B cell (primary cell): ENCODE results near the gene LRTM2. TPM values are rescaled to one million over a fixed set of nuclear protein-coding genes. Genes with fewer than 3 reads are reported as not detected.
A peak's percentile ranks its signal among the peaks of the same experiment; 100 is the strongest.

Source experiments
- ATAC-seq: fragments of 200-7000 bp; cut with Tn5 transposase; one replicate; pipeline ENCODE4 v1.10.0; 2021; ENCODE audit warnings: low read depth, mild to moderate bottlenecking, moderate number of reproducible peaks, moderate library complexity
- CTCF ChIA-PET: fragments of 350-600 bp; sonication (Branson Sonifier 250); formaldehyde crosslinking; loops from one replicate; lab custom pipeline; 2021; ENCODE audit warnings: antibody characterized with exemption, inconsistent platforms; lab: Charles Lee
- POLR2A ChIA-PET: fragments of 350-600 bp; sonication (Branson Sonifier 250); formaldehyde crosslinking; loops from one replicate; lab custom pipeline; 2021; ENCODE audit warnings: antibody characterized with exemption; lab: Charles Lee
- DNase-seq: peaks from one replicate; pipeline ENCODE4 v3.0.0; 2013
- H2AFZ ChIP-seq: 2 replicates; pipeline ENCODE4 v1.6.1; 2012; ENCODE audit warnings: mild to moderate bottlenecking, low read depth, low read length; ENCODE audit not compliant: insufficient read depth, poor library complexity, severe bottlenecking
- H3K27ac ChIP-seq, 2 donors: 1 replicate in 1 of 2; 2 replicates in 1 of 2; pipeline ENCODE4 v1.5.1; 2012 to 2013; ENCODE audit warnings: low read length in 2 of 2, mild to moderate bottlenecking in 2 of 2, moderate library complexity in 1 of 2
- H3K27me3 ChIP-seq, 4 experiments: fragments of 200-600 bp in 1 of 4; sonication (generic) in 1 of 4; replicated peaks in 1 of 4; 1 replicate in 2 of 4; 2 replicates in 2 of 4; pipeline versions ENCODE4 v1.6.1 to v1.7.0; 2013 to 2016; ENCODE audit warnings: low read length in 3 of 4, mild to moderate bottlenecking in 2 of 4, mixed read lengths in 1 of 4, moderate library complexity in 1 of 4; ENCODE audit not compliant: insufficient read depth in 4 of 4, control insufficient read depth in 3 of 4; ENCODE audit errors: control extremely low read depth in 1 of 4
- H3K36me3 ChIP-seq, 2 experiments: replicated peaks in 1 of 2; 1 replicate in 1 of 2; 2 replicates in 1 of 2; pipeline versions ENCODE4 v1.6.1 to v1.7.1; 2013; ENCODE audit warnings: low read length in 1 of 2; ENCODE audit not compliant: insufficient read depth in 2 of 2, control insufficient read depth in 1 of 2; ENCODE audit errors: control extremely low read depth in 1 of 2, extremely low read depth in 1 of 2
- H3K4me1 ChIP-seq, 2 donors: fragments of 200-600 bp in 1 of 2; sonication (generic) in 1 of 2; 1 replicate in 1 of 2; 2 replicates in 1 of 2; pipeline versions ENCODE4 v1.5.1 to v1.6.1; 2013 to 2017; ENCODE audit warnings: low read length in 2 of 2; ENCODE audit not compliant: control insufficient read depth in 2 of 2, insufficient read depth in 2 of 2
- H3K4me2 ChIP-seq: replicated peaks from 2 replicates; pipeline ENCODE3; 2012; ENCODE audit warnings: mild to moderate bottlenecking, low read depth, low read length; ENCODE audit not compliant: poor library complexity, severe bottlenecking
- H3K4me3 ChIP-seq, 5 experiments: fragments of 200-600 bp in 1 of 5; sonication (generic) in 1 of 5; 1 replicate in 3 of 5; 2 replicates in 2 of 5; pipeline versions ENCODE4 v1.5.1 to v1.7.0; 2011 to 2016; ENCODE audit warnings: low read length in 4 of 5, mild to moderate bottlenecking in 4 of 5, low read depth in 2 of 5, control low read depth in 1 of 5, moderate library complexity in 1 of 5; ENCODE audit not compliant: insufficient read depth in 1 of 5; ENCODE audit errors: control extremely low read depth in 1 of 5, extremely low read depth in 1 of 5
- H3K79me2 ChIP-seq: fragments of 200-600 bp; sonication (generic); one replicate; pipeline ENCODE4 v1.6.0; 2016; ENCODE audit warnings: low read length; ENCODE audit not compliant: control insufficient read depth, insufficient read depth
- H3K9ac ChIP-seq: fragments of 200-600 bp; sonication (generic); 2 replicates; pipeline ENCODE4 v1.6.1; 2017; ENCODE audit warnings: mild to moderate bottlenecking, low read length, moderate library complexity
- H3K9me3 ChIP-seq, 3 donors: one replicate each; pipeline versions ENCODE4 v1.6.1 to v1.7.1; 2013; ENCODE audit warnings: low read length in 2 of 3; ENCODE audit not compliant: control insufficient read depth in 2 of 3, insufficient read depth in 1 of 3; ENCODE audit errors: control extremely low read depth in 1 of 3
- H4K20me1 ChIP-seq: 2 replicates; pipeline ENCODE4 v1.6.0; 2012; ENCODE audit warnings: mild to moderate bottlenecking, low read length; ENCODE audit not compliant: insufficient read depth, control insufficient read depth, poor library complexity, severe bottlenecking
- H3K27ac Mint-ChIP-seq: one replicate; pipeline ENCODE4 v1.8.0; 2021; ENCODE audit warnings: mixed read lengths
- H3K27me3 Mint-ChIP-seq: one replicate; pipeline ENCODE4 v1.8.0; 2021; ENCODE audit warnings: mixed read lengths
- H3K4me1 Mint-ChIP-seq: one replicate; pipeline ENCODE4 v1.8.0; 2021; ENCODE audit warnings: mixed read lengths
- H3K4me3 Mint-ChIP-seq: one replicate; pipeline ENCODE4 v1.8.0; 2021; ENCODE audit warnings: mixed read lengths
- H3K9me3 Mint-ChIP-seq: one replicate; pipeline ENCODE4 v1.8.0; 2022; ENCODE audit warnings: mixed read lengths; ENCODE audit not compliant: insufficient read depth
- CTCF ChIP-seq: fragments of 200-600 bp; IDR thresholded peaks from one replicate; pipeline ENCODE4 v1.8.0; 2022; ENCODE audit warnings: antibody characterized with exemption, mild to moderate bottlenecking
- EZH2 ChIP-seq: IDR thresholded peaks from 2 replicates; pipeline ENCODE4 v1.6.1; 2012; ENCODE audit warnings: borderline replicate concordance, low read depth, mild to moderate bottlenecking, moderate library complexity, low read length; ENCODE audit not compliant: insufficient read depth, poor library complexity, severe bottlenecking
- WGBS: methylation state at CpG from one replicate; pipeline ENCODE4 v1.1.5; 2013; ENCODE audit warnings: missing lambda C conversion rate; ENCODE audit not compliant: insufficient coverage; 5-methylcytosine and 5-hydroxymethylcytosine counted together
- intact Hi-C: fragments of 100-400 bp; cut with micrococcal nuclease; formaldehyde crosslinking; loops from one replicate; pipeline ENCODE4 v1.10.0; 2022
- polyA plus RNA-seq: library from polyadenylated mRNA; depleted of rRNA; stranded (reverse); fragments of >200 nt; gene quantifications from 2 replicates; pipeline ENCODE4 v1.2.3, GENCODE V29; 2012
- total RNA-seq, 2 donors: library from RNA; stranded (reverse); fragments of 120-200 nt in 1 of 2; gene quantifications; 1 replicate in 1 of 2; 2 replicates in 1 of 2; pipeline versions ENCODE4 v1.2.3 to v1.2.4, GENCODE V29; 2013 to 2022

LRTM2 gene
- total and polyA plus RNA-seq, 2 donors (not counting 1 experiment from before 2014, with no cell fraction given) = not detected

GRCh38 chr12:1811948-1812291, 8.4 kb upstream of the LRTM2 start:
- no peak for DNase-seq
- Histone ChIP-seq H3K4me1 (no peaks in the 10 kb centered on the region), H3K9me3 (peaks cover 0 to 3% (median 0%) of the 10 kb centered on the region in 3 donors), H3K27me3 (no peaks in the 10 kb centered on the region), H3K9ac (no peak overlapping the region), H3K36me3 (no peaks in the 10 kb centered on the region), H3K27ac (no peak overlapping the region), H3K79me2 (no peaks in the 10 kb centered on the region), H4K20me1 (no peaks in the 10 kb centered on the region), H3K4me3 (no peak overlapping the region), H2AFZ (no peak overlapping the region), H3K4me2 (no peak overlapping the region)
- POLR2A ChIA-PET = no interaction called here
- no peak for ATAC-seq
- intact Hi-C loops = no loop called here
- H3K4me3 Mint-ChIP-seq = no peak overlapping the region
- no peaks in the 10 kb centered on the region for H3K9me3 Mint-ChIP-seq
- H3K4me1 Mint-ChIP-seq = peaks cover 3% of the 10 kb centered on the region
- WGBS = 92% methylated on average over 5 of the region's 6 CpGs
- no peak for TF ChIP-seq CTCF
- no peak for TF ChIP-seq EZH2
- peaks cover 17% of the 10 kb centered on the region for H3K27me3 Mint-ChIP-seq
- H3K27ac Mint-ChIP-seq = no peak overlapping the region
- CTCF ChIA-PET = interaction anchor here (1.4 to 1.7 kb wide), 2 partner anchors 128 to 137 kb away, joined by 3 to 7 read pairs; no protein-coding TSS in a partner anchor

- H3K27ac Mint-ChIP-seq = no peak overlapping the region
- 69% methylated on average over 17 of the region's 17 CpGs for WGBS
Measured at GRCh38 chr12:1812650-1813302, 7.6 kb upstream of the LRTM2 start.

More at GRCh38 chr12:1812650-1813302, 7.6 kb upstream of the LRTM2 start:
- no peaks in the 10 kb centered on the region for H3K36me3 ChIP-seq
- H2AFZ ChIP-seq = no peak overlapping the region
- H3K4me3 ChIP-seq = peak overlapping the region in 1 of 5 experiments; percentile 14
- no peaks in the 10 kb centered on the region for H3K27me3 ChIP-seq
- Mint-ChIP-seq H3K9me3 (no peaks in the 10 kb centered on the region), H3K4me3 (peak overlapping the region; percentile 50), H3K4me1 (peaks cover 3% of the 10 kb centered on the region), H3K27me3 (peaks cover 17% of the 10 kb centered on the region)
- no peaks in the 10 kb centered on the region for H3K79me2 ChIP-seq
- CTCF ChIA-PET = interaction anchor here (1.7 kb wide), 1 partner anchor 127 kb away, joined by 7 read pairs; no protein-coding TSS in a partner anchor
- DNase-seq = no peak
- H3K9ac ChIP-seq = no peak overlapping the region
- no peak overlapping the region for H3K27ac ChIP-seq
- no peak for ATAC-seq
- H3K4me1 ChIP-seq = no peaks in the 10 kb centered on the region
- TF ChIP-seq CTCF (no peak), EZH2 (no peak)
- H3K9me3 ChIP-seq = peaks cover 0 to 3% (median 0%) of the 10 kb centered on the region in 3 donors
- POLR2A ChIA-PET = no interaction called here
- H3K4me2 ChIP-seq = peak overlapping the region; percentile 22
- H4K20me1 ChIP-seq = no peaks in the 10 kb centered on the region
- intact Hi-C loops = no loop called here
